K562 (cell line): ENCODE results near the gene CAPN8. TPM values are rescaled to one million over a fixed set of nuclear protein-coding genes. Genes with fewer than 3 reads are reported as not detected.
A peak's percentile ranks its signal among the peaks of the same experiment; 100 is the strongest.

Experiments
- AFF4 ChIP-seq: sonication (generic); formaldehyde crosslinking; IDR thresholded peaks from 2 replicates; pipeline ENCODE4 v1.8.0; 2023; ENCODE audit warnings: mild to moderate bottlenecking, missing genetic modification reagents
- CREM ChIP-seq: IDR thresholded peaks from 2 replicates; pipeline ENCODE4 v1.6.1; 2014; ENCODE audit warnings: antibody characterized with exemption, low read depth
- GABPB1 ChIP-seq: sonication (generic); formaldehyde crosslinking; IDR thresholded peaks from 2 replicates; pipeline ENCODE4 v1.8.0; 2022; ENCODE audit warnings: mild to moderate bottlenecking, missing genetic modification reagents
- SMARCE1 ChIP-seq: fragments of 450-650 bp; IDR thresholded peaks from 2 replicates; pipeline ENCODE4 v1.7.1; 2016; ENCODE audit warnings: mild to moderate bottlenecking
- TBP ChIP-seq: optimal IDR thresholded peaks from 2 replicates; pipeline ENCODE3; 2011; ENCODE audit warnings: low read depth, low read length, improper control_type of control experiment
- U2AF2 ChIP-seq: fragments of 200-400 bp; formaldehyde crosslinking; optimal IDR thresholded peaks from 2 replicates; pipeline ENCODE3; 2017; ENCODE audit warnings: low read depth, mild to moderate bottlenecking, low read length
- ZEB2 ChIP-seq: fragments of 450-650 bp; IDR thresholded peaks from 2 replicates; pipeline ENCODE4 v1.6.1; 2016
- ZNF511 ChIP-seq: sonication (generic); formaldehyde crosslinking; IDR thresholded peaks from 2 replicates; pipeline ENCODE4 v1.8.0; 2022; ENCODE audit warnings: mild to moderate bottlenecking, missing genetic modification reagents
- ZNF639 ChIP-seq, 2 experiments: fragments of 200-800 bp in 1 of 2; sonication (Bioruptor generic) in 1 of 2; sonication (generic) in 1 of 2; formaldehyde crosslinking in 1 of 2; IDR thresholded peaks in 1 of 2; conservative IDR thresholded peaks in 1 of 2; 2 replicates each; pipeline versions ENCODE4 v1.5.0 to v1.6.1; 2016 to 2020; ENCODE audit warnings: missing compliant biosample characterization in 1 of 2, missing genetic modification characterization in 1 of 2, missing genetic modification reagents in 1 of 2
- ZSCAN32 ChIP-seq: fragments of 450-650 bp; formaldehyde crosslinking; IDR thresholded peaks from 2 replicates; pipeline ENCODE4 v1.4.0; 2020; ENCODE audit warnings: mild to moderate bottlenecking, moderate library complexity
- polyA plus RNA-seq, 8 experiments: library from polyadenylated mRNA; depleted of rRNA in 4 of 8; stranded (reverse) in 5 of 8; unstranded in 3 of 8; fragments of >200 nt; fragmentation: Nextera tagmentation in 2 of 8; fragmentation: Illumina TruSeq in 1 of 8; extraction: Ambion mirVana in 2 of 8; extraction: Trizol in 1 of 8; gene quantifications; 2 replicates each; pipeline versions ENCODE4 v1.2.1 to v1.2.3, GENCODE V29; 2011 to 2014; ENCODE audit warnings: inconsistent platforms in 1 of 8, missing spikeins in 1 of 8
- total RNA-seq, 7 experiments: library from RNA; depleted of rRNA in 6 of 7; stranded (reverse); fragments of >200 nt in 6 of 7; fragmentation: Illumina TruSeq in 2 of 7; extraction: Trizol in 2 of 7; gene quantifications; 2 replicates each; pipeline versions ENCODE4 v1.2.1 to v1.2.3, GENCODE V29; 2011 to 2021; ENCODE audit warnings: low replicate concordance in 1 of 7
- TF ChIP-seq, protein P1 (sequence below): fragments of 250-450 bp; sonication (Bioruptor Pico); IDR thresholded peaks from 2 replicates; pipeline ENCODE4 v1.8.0; 2021; ENCODE audit warnings: mild to moderate bottlenecking, moderate library complexity

CAPN8 gene
- total and polyA plus RNA-seq, 9 of the 15 experiments (the other 6 are each of a cell fraction or from before 2014, with no cell fraction given), result 0.06 TPM; not detected in 8

DNA sequence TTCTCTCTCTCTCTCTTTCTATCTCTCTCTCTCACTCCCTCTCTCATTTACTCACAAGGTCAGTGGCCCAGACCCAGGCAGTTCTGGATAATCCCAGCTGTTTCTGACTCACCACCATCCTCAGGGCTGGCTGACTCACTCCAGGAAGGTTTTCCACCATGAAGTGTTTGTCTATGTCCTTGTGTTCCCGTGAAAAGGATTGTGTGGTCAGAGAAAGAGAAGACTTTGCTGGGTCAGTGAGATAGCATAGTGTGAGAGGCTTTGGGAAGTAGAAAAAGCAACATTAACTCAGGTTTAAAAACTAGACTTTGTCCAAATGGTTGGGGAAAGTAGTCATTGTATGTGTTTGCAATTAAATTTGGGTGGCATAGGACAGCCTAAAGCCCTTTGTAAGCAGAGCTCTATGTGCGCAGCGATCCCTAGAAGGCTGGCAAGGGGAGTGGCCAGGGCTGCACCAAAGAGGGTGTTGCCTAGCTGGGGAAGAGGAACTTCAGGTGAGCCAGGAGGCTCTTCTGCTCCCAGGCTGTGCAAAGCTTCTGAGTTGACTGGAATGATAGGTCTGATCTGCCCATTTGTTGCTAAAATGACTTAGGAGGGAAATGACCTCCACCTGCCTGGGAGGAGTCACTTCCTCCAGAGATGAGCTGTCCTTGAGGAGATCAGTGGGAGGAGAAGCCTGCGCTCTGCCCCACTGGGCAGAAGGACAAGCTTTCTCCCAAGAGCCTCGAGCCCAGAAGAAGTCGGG, 41.9 kb upstream of the CAPN8 start (continued):
- no peak for TF ChIP-seq ZNF639 (CRISPR knock-in tag; conservative IDR thresholded peaks at IDR 0.05 in 1 of 2, IDR thresholded peaks at IDR 0.05 in 1 of 2)
- 0 out of 2 replicates have a peak, but pooled peaks have one; percentile 18 for TF ChIP-seq GABPB1 (CRISPR knock-in tag)
- TF ChIP-seq, protein P1, sequence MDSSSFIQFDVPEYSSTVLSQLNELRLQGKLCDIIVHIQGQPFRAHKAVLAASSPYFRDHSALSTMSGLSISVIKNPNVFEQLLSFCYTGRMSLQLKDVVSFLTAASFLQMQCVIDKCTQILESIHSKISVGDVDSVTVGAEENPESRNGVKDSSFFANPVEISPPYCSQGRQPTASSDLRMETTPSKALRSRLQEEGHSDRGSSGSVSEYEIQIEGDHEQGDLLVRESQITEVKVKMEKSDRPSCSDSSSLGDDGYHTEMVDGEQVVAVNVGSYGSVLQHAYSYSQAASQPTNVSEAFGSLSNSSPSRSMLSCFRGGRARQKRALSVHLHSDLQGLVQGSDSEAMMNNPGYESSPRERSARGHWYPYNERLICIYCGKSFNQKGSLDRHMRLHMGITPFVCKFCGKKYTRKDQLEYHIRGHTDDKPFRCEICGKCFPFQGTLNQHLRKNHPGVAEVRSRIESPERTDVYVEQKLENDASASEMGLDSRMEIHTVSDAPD (CRISPR knock-in tag), result no peak
- no peak for TF ChIP-seq AFF4 (CRISPR knock-in tag)
- TF ChIP-seq ZNF511, result no peak
- TF ChIP-seq ZEB2, result peak; percentile 39; the same call in 1 of the 2 replicates
- no peak for TF ChIP-seq U2AF2
- peak; percentile 98 for TF ChIP-seq SMARCE1
- no peak for TF ChIP-seq ZSCAN32 (CRISPR knock-in tag)
- peak; percentile 49; the same call in 1 of the 2 replicates for TF ChIP-seq CREM
- no peak for TF ChIP-seq TBP
